GM12878 (cell line): Measurements from ENCODE around the gene DAB2IP. TPM values are rescaled to one million over a fixed set of nuclear protein-coding genes. Genes with fewer than 3 reads are reported as not detected.

Source experiments
- ATAC-seq: fragments of 200-7000 bp; cut with Tn5 transposase; 3 replicates; pipeline ENCODE4 v1.9.1; 2020; ENCODE audit warnings: mild to moderate bottlenecking, moderate library complexity
- BruUV-seq: library from RNA; stranded (reverse); fragments of 400-500 nt; replicated peaks from 2 replicates; lab custom pipeline; 2021; lab: Mats Ljungman, UMichigan
- CTCF ChIA-PET: fragments of 300-600 bp; sonication (Branson Sonifier 250); formaldehyde crosslinking; extraction: SDS; loops from one replicate; lab custom pipeline; 2021; ENCODE audit warnings: inconsistent platforms; lab: Yijun Ruan, JAX
- POLR2A ChIA-PET: fragments of 350-600 bp; formaldehyde crosslinking; extraction: SDS; loops from one replicate; lab custom pipeline; 2021; ENCODE audit warnings: inconsistent platforms; lab: Charles Lee
- RAD21 ChIA-PET: fragments of 300-600 bp; sonication (Branson Sonifier 250); formaldehyde crosslinking; loops from one replicate; lab custom pipeline; 2023; ENCODE audit warnings: antibody characterized with exemption; ENCODE audit not compliant: unreplicated experiment; lab: Charles Lee
- SMC1A ChIA-PET: fragments of 300-600 bp; sonication (Branson Sonifier 250); formaldehyde crosslinking; loops from one replicate; lab custom pipeline; 2023; ENCODE audit not compliant: unreplicated experiment, uncharacterized antibody; lab: Charles Lee
- DNase-seq: peaks from one replicate; pipeline ENCODE4 v3.0.0-alpha.2; 2011; ENCODE audit warnings: low read depth, low spot score
- FAIRE-seq: peaks from 3 replicates; lab custom pipeline; 2011; peaks lifted over from hg19 to GRCh38; lab: Jason Lieb, UNC
- H2AFZ ChIP-seq: 2 replicates; pipeline ENCODE4 v1.6.0; 2011; ENCODE audit warnings: low read depth, low read length, control low read depth; ENCODE audit not compliant: control insufficient read depth
- H3K27ac ChIP-seq: 2 replicates; pipeline ENCODE4 v1.5.1; 2011; ENCODE audit warnings: control low read depth; ENCODE audit not compliant: control insufficient read depth, insufficient read depth
- H3K27me3 ChIP-seq, 2 experiments: replicated peaks in 1 of 2; 2 replicates each; pipeline versions ENCODE4 v1.6.0 to v1.6.1; 2011; ENCODE audit warnings: low read length in 1 of 2; ENCODE audit not compliant: control insufficient read depth in 2 of 2, insufficient read depth in 2 of 2
- H3K36me3 ChIP-seq, 2 experiments: 2 replicates each; pipeline ENCODE4 v1.5.1; 2011; ENCODE audit warnings: low read length in 1 of 2; ENCODE audit not compliant: control insufficient read depth in 2 of 2, insufficient read depth in 2 of 2
- H3K4me1 ChIP-seq: 2 replicates; pipeline ENCODE4 v1.6.1; 2011; ENCODE audit warnings: mild to moderate bottlenecking, low read length, moderate library complexity, mixed read lengths; ENCODE audit not compliant: control insufficient read depth, insufficient read depth
- H3K4me2 ChIP-seq: 2 replicates; pipeline ENCODE4 v1.6.0; 2011; ENCODE audit warnings: control low read depth; ENCODE audit not compliant: control insufficient read depth, insufficient read depth
- H3K4me3 ChIP-seq: fragments of 200-600 bp; sonication (generic); 2 replicates; pipeline ENCODE4 v1.5.1; 2016
- H3K79me2 ChIP-seq: 2 replicates; pipeline ENCODE4 v1.6.0; 2011; ENCODE audit warnings: low read length; ENCODE audit not compliant: control insufficient read depth, insufficient read depth
- H3K9ac ChIP-seq: 2 replicates; pipeline ENCODE4 v1.8.0; 2011; ENCODE audit warnings: low read length, control low read depth, mixed read lengths; ENCODE audit not compliant: control insufficient read depth, insufficient read depth
- H3K9me3 ChIP-seq: replicated peaks from 3 replicates; pipeline ENCODE4 v1.5.1; 2011; ENCODE audit warnings: mild to moderate bottlenecking, low read length; ENCODE audit not compliant: control insufficient read depth, insufficient read depth
- H4K20me1 ChIP-seq: 2 replicates; pipeline ENCODE4 v1.6.0; 2011; ENCODE audit not compliant: control insufficient read depth, insufficient read depth
- BCL11A ChIP-seq: IDR thresholded peaks from 2 replicates; pipeline ENCODE4 v1.6.1; 2011; ENCODE audit warnings: low read depth, low read length
- CBFB ChIP-seq: IDR thresholded peaks from 2 replicates; pipeline ENCODE4 v1.6.1; 2016; ENCODE audit warnings: antibody characterized with exemption, low read depth
- CHD1 ChIP-seq: IDR thresholded peaks from 2 replicates; pipeline ENCODE4 v1.6.1; 2012; ENCODE audit warnings: low read depth, low read length, improper control_type of control experiment
- CHD2 ChIP-seq: IDR thresholded peaks from 2 replicates; pipeline ENCODE4 v1.6.1; 2011; ENCODE audit warnings: low read depth, low read length, improper control_type of control experiment, borderline replicate concordance
- FOS ChIP-seq: IDR thresholded peaks from 3 replicates; pipeline ENCODE4 v1.6.1; 2011; ENCODE audit warnings: borderline replicate concordance; ENCODE audit not compliant: insufficient read length; ENCODE audit errors: extremely low read depth
- KDM1A ChIP-seq: fragments of 200-600 bp; sonication (generic); IDR thresholded peaks from 2 replicates; pipeline ENCODE4 v1.6.1; 2016; ENCODE audit warnings: borderline replicate concordance
- NFXL1 ChIP-seq: fragments of 450-650 bp; IDR thresholded peaks from 2 replicates; pipeline ENCODE4 v1.6.1; 2017; ENCODE audit warnings: antibody characterized with exemption, mild to moderate bottlenecking, borderline replicate concordance
- NKRF ChIP-seq: fragments of 450-650 bp; conservative IDR thresholded peaks from 2 replicates; pipeline ENCODE4 v1.6.1; 2017; ENCODE audit warnings: mild to moderate bottlenecking, moderate library complexity
- NR2C2 ChIP-seq: IDR thresholded peaks from 2 replicates; pipeline ENCODE4 v1.6.1; 2011; ENCODE audit warnings: borderline replicate concordance, low read depth; ENCODE audit not compliant: control insufficient read depth, insufficient read length
- RAD51 ChIP-seq: fragments of 450-650 bp; IDR thresholded peaks from 2 replicates; pipeline ENCODE4 v1.6.1; 2016; ENCODE audit warnings: moderate library complexity, mild to moderate bottlenecking, inconsistent platforms
- YY1 ChIP-seq: IDR thresholded peaks from 2 replicates; pipeline ENCODE4 v1.6.1; 2011; ENCODE audit warnings: low read depth, mild to moderate bottlenecking, low read length
- ZNF207 ChIP-seq: fragments of 450-650 bp; IDR thresholded peaks from 2 replicates; pipeline ENCODE4 v1.6.1; 2014; ENCODE audit warnings: antibody characterized with exemption, mild to moderate bottlenecking, borderline replicate concordance
- ZNF622 ChIP-seq: fragments of 450-650 bp; IDR thresholded peaks from 2 replicates; pipeline ENCODE4 v1.6.1; 2017; ENCODE audit warnings: mild to moderate bottlenecking, inconsistent platforms
- WGBS: methylation state at CpG from one replicate; pipeline ENCODE4 v1.1.6; 2016; ENCODE audit warnings: low lambda C conversion rate; ENCODE audit not compliant: insufficient replicate concordance, insufficient coverage; ENCODE audit errors: missing lambda C conversion rate; 5-methylcytosine and 5-hydroxymethylcytosine counted together
- in situ Hi-C: fragments of 300-500 bp; cut with MboI; formaldehyde crosslinking; loops from 9 replicates; pipeline ENCODE4 v1.14.3; 2018; ENCODE audit warnings: mixed read lengths
- intact Hi-C: fragments of 100-400 bp; cut with micrococcal nuclease; formaldehyde crosslinking; loops from one replicate; pipeline ENCODE4 v1.14.2; 2022; ENCODE audit not compliant: unreplicated experiment
- polyA plus RNA-seq, 11 experiments: library from polyadenylated mRNA; depleted of rRNA in 4 of 11; unstranded in 6 of 11; stranded (reverse) in 5 of 11; fragments of >200 nt; fragmentation: Nextera tagmentation in 4 of 11; fragmentation: Illumina TruSeq in 1 of 11; extraction: Ambion mirVana in 4 of 11; extraction: Trizol in 1 of 11; gene quantifications; 1 replicate in 1 of 11; 2 replicates in 10 of 11; pipeline versions ENCODE4 v1.2.1 to v1.2.3, GENCODE V29; 2011 to 2016; ENCODE audit warnings: inconsistent platforms in 2 of 11, missing spikeins in 2 of 11, low read depth in 1 of 11
- total RNA-seq, 4 experiments: library from RNA; depleted of rRNA in 3 of 4; stranded (reverse); fragments of >200 nt in 3 of 4; fragmentation: Illumina TruSeq in 1 of 4; extraction: Trizol in 1 of 4; gene quantifications; 2 replicates each; pipeline versions ENCODE4 v1.2.1 to v1.2.3, GENCODE V29; 2013 to 2021
- TF ChIP-seq, protein P1 (sequence below): IDR thresholded peaks from 2 replicates; pipeline ENCODE4 v1.6.1; 2012; ENCODE audit warnings: low read depth, low read length, improper control_type of control experiment
- TF ChIP-seq, protein P2 (sequence below): fragments of 450-650 bp; IDR thresholded peaks from 2 replicates; pipeline ENCODE4 v1.6.1; 2017; ENCODE audit warnings: mild to moderate bottlenecking, low read depth, inconsistent platforms; ENCODE audit not compliant: poor library complexity, severe bottlenecking
- TF ChIP-seq, protein P3 (sequence below): fragments of 450-650 bp; IDR thresholded peaks from 2 replicates; pipeline ENCODE4 v1.6.1; 2018; ENCODE audit warnings: borderline replicate concordance, mild to moderate bottlenecking; ENCODE audit not compliant: partially characterized antibody

Gene DAB2IP
- total and polyA plus RNA-seq, 10 of the 15 experiments (the other 5 are each of a cell fraction or from before 2014, with no cell fraction given), result 0.03 to 0.38 (median 0.14) TPM; not detected in 6

DNA sequence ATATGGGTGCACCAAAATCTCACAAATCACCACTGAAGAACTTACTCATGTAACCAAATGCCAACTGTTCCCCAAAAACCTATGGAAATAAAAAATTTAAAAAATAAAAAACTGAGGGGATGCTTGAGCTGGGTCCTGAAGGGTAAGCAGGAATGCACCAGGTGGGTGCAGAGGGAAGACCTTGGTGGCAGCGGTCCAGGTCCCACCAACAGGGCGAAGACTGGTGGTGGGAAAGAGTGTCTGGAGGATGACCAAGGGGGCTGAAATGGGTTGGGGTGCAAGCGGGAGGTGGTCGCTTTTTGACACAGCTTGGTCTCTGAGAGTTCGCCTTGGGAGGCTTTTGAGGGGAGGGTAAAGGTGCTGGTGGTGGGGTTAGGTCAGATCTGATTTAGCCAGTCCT, 3.3 kb upstream of the DAB2IP start:
- in situ Hi-C loops (no loop called here), intact Hi-C loops (no loop called here)
- no peaks in the 10 kb centered on the region for H3K4me1 ChIP-seq
- no peak overlapping the region for H3K9ac ChIP-seq
- no peak for FAIRE-seq
- CTCF ChIA-PET, result no interaction called here
- H3K36me3 ChIP-seq, result no peaks in the 10 kb centered on the region
- no peak overlapping the region for H3K4me3 ChIP-seq
- no peak overlapping the region for H2AFZ ChIP-seq
- no peak for ATAC-seq
- 28% methylated on average over 5 of the region's 5 CpGs for WGBS
- BruUV-seq, result no TSS peak
- RAD21 ChIA-PET, result no interaction called here
- H3K9me3 ChIP-seq, result no peaks in the 10 kb centered on the region
- no peak for TF ChIP-seq NR2C2
- TF ChIP-seq CHD2, result no peak
- no peak for TF ChIP-seq ZNF622
- no peak for TF ChIP-seq NFXL1
- no peak for TF ChIP-seq KDM1A
- no peak for TF ChIP-seq CBFB
- no peak for TF ChIP-seq RAD51
- no peak for TF ChIP-seq BCL11A
- no peak for TF ChIP-seq FOS
- TF ChIP-seq YY1, result no peak
- TF ChIP-seq CHD1, result no peak
- TF ChIP-seq, protein P1, sequence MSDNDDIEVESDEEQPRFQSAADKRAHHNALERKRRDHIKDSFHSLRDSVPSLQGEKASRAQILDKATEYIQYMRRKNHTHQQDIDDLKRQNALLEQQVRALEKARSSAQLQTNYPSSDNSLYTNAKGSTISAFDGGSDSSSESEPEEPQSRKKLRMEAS, result no peak
- TF ChIP-seq NKRF, result no peak
- TF ChIP-seq, protein P2, sequence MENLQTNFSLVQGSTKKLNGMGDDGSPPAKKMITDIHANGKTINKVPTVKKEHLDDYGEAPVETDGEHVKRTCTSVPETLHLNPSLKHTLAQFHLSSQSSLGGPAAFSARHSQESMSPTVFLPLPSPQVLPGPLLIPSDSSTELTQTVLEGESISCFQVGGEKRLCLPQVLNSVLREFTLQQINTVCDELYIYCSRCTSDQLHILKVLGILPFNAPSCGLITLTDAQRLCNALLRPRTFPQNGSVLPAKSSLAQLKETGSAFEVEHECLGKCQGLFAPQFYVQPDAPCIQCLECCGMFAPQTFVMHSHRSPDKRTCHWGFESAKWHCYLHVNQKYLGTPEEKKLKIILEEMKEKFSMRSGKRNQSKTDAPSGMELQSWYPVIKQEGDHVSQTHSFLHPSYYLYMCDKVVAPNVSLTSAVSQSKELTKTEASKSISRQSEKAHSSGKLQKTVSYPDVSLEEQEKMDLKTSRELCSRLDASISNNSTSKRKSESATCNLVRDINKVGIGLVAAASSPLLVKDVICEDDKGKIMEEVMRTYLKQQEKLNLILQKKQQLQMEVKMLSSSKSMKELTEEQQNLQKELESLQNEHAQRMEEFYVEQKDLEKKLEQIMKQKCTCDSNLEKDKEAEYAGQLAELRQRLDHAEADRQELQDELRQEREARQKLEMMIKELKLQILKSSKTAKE, result no peak
- TF ChIP-seq ZNF207, result no peak
- TF ChIP-seq, protein P3, sequence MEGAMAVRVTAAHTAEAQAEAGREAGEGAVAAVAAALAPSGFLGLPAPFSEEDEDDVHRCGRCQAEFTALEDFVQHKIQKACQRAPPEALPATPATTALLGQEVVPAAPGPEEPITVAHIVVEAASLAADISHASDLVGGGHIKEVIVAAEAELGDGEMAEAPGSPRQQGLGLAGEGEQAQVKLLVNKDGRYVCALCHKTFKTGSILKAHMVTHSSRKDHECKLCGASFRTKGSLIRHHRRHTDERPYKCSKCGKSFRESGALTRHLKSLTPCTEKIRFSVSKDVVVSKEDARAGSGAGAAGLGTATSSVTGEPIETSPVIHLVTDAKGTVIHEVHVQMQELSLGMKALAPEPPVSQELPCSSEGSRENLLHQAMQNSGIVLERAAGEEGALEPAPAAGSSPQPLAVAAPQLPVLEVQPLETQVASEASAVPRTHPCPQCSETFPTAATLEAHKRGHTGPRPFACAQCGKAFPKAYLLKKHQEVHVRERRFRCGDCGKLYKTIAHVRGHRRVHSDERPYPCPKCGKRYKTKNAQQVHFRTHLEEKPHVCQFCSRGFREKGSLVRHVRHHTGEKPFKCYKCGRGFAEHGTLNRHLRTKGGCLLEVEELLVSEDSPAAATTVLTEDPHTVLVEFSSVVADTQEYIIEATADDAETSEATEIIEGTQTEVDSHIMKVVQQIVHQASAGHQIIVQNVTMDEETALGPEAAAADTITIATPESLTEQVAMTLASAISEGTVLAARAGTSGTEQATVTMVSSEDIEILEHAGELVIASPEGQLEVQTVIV, result no peak
- no peak overlapping the region for H3K27ac ChIP-seq
- no peaks in the 10 kb centered on the region for H3K79me2 ChIP-seq
- H4K20me1 ChIP-seq, result no peaks in the 10 kb centered on the region
- SMC1A ChIA-PET, result no interaction called here
- DNase-seq, result no peak
- no peak overlapping the region for H3K4me2 ChIP-seq
- peaks cover 14 to 26% of the 10 kb centered on the region in 2 experiments for H3K27me3 ChIP-seq
- POLR2A ChIA-PET, result no interaction called here
